ENCODE measurements around the gene FLNC. TPM values are rescaled to one million over a fixed set of nuclear protein-coding genes. Genes with fewer than 3 reads are reported as not detected.

The FLNC gene
- total RNA-seq, 1 donor from 2014 or later: 11.7 TPM

- DNase-seq: no peak
- Histone ChIP-seq H3K4me3 (no peak overlapping the region), H3K27me3 (ENCODE audit: low read depth) (no peaks in the 10 kb centered on the region), H3K36me3 (no peaks in the 10 kb centered on the region), H3K9me3 (no peaks in the 10 kb centered on the region), H3K27ac (no peak overlapping the region), H3K4me1 (no peaks in the 10 kb centered on the region)
- no peak for TF ChIP-seq CTCF (IDR thresholded peaks at IDR 0.05)
- ATAC-seq: no peak
- intact Hi-C loops (cut with DNase I): no loop called here
Measured at GRCh38 chr7:128845475-128845874, 15.3 kb downstream of the FLNC start.

GRCh38 chr7:128845987-128846386, 15.8 kb downstream of the FLNC start:
- intact Hi-C loops (cut with DNase I): no loop called here
- TF ChIP-seq CTCF (IDR thresholded peaks at IDR 0.05): no peak
- Histone ChIP-seq H3K27ac (no peak overlapping the region), H3K9me3 (no peaks in the 10 kb centered on the region), H3K36me3 (no peaks in the 10 kb centered on the region), H3K27me3 (ENCODE audit: low read depth) (no peaks in the 10 kb centered on the region), H3K4me3 (no peak overlapping the region), H3K4me1 (no peaks in the 10 kb centered on the region)
- ATAC-seq (no peak), DNase-seq (no peak)

DNA sequence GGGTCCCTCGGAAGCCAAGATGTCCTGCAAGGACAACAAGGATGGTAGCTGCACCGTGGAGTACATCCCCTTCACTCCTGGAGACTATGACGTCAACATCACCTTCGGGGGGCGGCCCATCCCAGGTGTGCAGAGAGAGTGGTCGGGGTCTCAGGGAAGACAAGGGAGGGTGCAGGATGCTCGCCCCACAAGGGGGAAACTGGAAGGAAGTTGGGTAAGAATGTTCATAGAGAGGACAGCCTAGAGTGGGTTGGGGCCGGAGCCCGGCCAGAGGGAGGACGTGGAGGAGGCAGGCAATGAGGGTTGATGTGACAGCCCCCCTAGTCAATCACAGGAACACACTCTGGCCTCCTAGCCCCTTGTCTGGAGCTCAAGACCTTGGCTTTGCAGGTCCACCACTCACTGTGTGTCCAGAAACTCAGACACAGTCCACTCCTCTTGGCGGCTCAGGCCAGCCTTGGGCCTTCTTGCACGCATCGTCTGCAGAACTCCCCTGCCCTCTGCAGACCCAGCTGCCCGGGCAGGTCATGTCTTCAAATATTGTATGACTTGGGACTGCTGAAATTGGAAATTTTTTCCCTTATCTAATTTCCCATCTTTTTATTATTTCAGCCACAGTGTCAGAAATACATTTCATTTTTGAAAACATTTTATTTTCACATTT, 16.7 kb downstream of the FLNC start:
- Histone ChIP-seq H3K27me3 (ENCODE audit: low read depth) (no peaks in the 10 kb centered on the region), H3K4me1 (no peaks in the 10 kb centered on the region), H3K4me3 (no peak overlapping the region), H3K36me3 (no peaks in the 10 kb centered on the region), H3K9me3 (no peaks in the 10 kb centered on the region), H3K27ac (no peak overlapping the region)
- TF ChIP-seq CTCF (IDR thresholded peaks at IDR 0.05): no peak
- intact Hi-C loops (cut with DNase I): no loop called here
- DNase-seq (no peak), ATAC-seq (no peak)

DNA sequence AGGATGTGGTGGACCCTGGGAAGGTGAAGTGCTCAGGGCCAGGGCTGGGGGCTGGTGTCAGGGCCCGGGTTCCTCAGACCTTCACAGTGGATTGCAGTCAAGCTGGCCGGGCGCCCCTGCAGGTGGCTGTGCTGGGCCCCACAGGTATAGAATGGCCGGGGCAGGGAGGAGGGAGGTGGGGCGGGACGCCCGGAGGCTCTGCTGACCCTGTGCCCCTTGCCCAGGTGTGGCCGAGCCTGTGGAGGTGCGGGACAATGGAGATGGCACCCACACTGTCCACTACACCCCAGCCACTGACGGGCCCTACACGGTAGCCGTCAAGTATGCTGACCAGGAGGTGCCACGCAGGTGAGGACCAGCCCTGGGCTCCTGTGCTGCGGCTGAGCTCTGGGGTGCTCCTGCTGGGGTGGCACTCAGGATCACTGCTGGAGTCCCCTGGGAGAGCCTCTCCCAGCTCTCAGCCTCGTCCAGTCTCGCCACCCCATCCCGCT, 17.6 kb downstream of the FLNC start:
- DNase-seq (no peak), ATAC-seq (no peak)
- Histone ChIP-seq H3K36me3 (no peaks in the 10 kb centered on the region), H3K4me3 (no peak overlapping the region), H3K4me1 (no peaks in the 10 kb centered on the region), H3K27ac (no peak overlapping the region), H3K27me3 (ENCODE audit: low read depth) (no peaks in the 10 kb centered on the region), H3K9me3 (no peaks in the 10 kb centered on the region)
- TF ChIP-seq CTCF (IDR thresholded peaks at IDR 0.05): no peak
- intact Hi-C loops (cut with DNase I): no loop called here

DNA sequence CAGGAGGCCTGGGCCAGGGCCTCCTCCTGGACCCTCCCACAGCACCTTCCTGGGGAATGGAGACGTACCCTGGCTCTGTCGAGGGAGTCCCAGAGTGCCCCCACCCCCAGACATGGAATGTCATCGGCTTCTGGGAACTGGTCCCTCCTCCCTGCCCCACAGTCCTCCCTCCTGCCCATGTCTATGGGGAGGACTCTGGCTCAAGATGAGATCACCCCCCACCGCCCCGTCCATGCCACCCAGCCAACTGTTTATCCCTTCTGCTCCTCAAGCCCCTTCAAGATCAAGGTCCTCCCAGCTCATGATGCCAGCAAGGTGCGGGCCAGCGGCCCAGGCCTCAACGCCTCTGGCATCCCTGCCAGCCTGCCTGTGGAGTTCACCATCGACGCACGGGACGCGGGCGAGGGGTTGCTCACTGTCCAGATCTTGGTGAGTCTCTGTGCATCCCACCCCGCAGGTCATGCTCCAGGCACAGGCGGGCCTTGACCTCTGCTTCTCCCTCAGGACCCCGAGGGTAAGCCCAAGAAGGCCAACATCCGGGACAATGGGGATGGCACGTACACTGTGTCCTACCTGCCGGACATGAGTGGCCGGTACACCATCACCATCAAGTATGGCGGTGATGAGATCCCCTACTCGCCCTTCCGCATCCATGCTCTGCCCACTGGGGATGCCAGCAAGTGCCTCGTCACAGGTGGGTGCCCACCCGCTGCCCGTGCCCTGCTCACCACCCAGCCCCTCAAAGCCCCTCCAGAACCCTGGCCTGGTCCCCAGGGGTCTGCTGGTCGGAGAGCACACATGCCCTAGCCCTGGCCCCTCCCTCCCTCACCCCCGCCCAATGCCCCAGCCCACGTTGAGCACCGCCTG, 18.3 kb downstream of the FLNC start:
- DNase-seq: no peak
- no peak overlapping the region for H3K27ac ChIP-seq
- no peak for TF ChIP-seq CTCF (IDR thresholded peaks at IDR 0.05)
- no peaks in the 10 kb centered on the region for H3K27me3 ChIP-seq (ENCODE audit: low read depth)
- no peak overlapping the region for H3K4me3 ChIP-seq
- no peaks in the 10 kb centered on the region for H3K4me1 ChIP-seq
- no peaks in the 10 kb centered on the region for H3K9me3 ChIP-seq
- no peaks in the 10 kb centered on the region for H3K36me3 ChIP-seq
- ATAC-seq: no peak
- intact Hi-C loops (cut with DNase I): no loop called here

Measured in lower lobe of right lung (tissue), 2 donors.